ENCODE results near the gene CBX5. TPM values are rescaled to one million over a fixed set of nuclear protein-coding genes. Genes with fewer than 3 reads are reported as not detected.

Gene CBX5
- total and polyA plus RNA-seq, 9 of the 15 experiments (the other 6 are each of a cell fraction or from before 2014, with no cell fraction given) = 32.6 to 102 (median 59.2) TPM

GRCh38 chr12:54280468-54281260 lies 742 bp upstream of the CBX5 start, which contains the start of gene HNRNPA1 (continued):
- TF ChIP-seq ATF3 (IDR thresholded peaks at IDR 0.05) (peak; percentile 22; the same call in 1 of the 2 replicates), ATF3 (CRISPR knock-in tag; conservative IDR thresholded peaks at IDR 0.05) (peak; percentile 74; the same call in 1 of the 2 replicates), PHTF2 (CRISPR knock-in tag; IDR thresholded peaks at IDR 0.05) (no peak), ZNF512 (tag; IDR thresholded peaks at IDR 0.05) (no peak), RUNX1 (IDR thresholded peaks at IDR 0.05; ENCODE audit: low read depth) (no peak), ADNP (tag; IDR thresholded peaks at IDR 0.05) (no peak), ZNF384 (IDR thresholded peaks at IDR 0.05; ENCODE audit: low read depth, low read length) (no peak), ZNF197 (CRISPR knock-in tag; IDR thresholded peaks at IDR 0.05; ENCODE audit: low read depth) (no peak), ZNF140 (CRISPR knock-in tag; IDR thresholded peaks at IDR 0.05) (no peak), ETS2 (tag; IDR thresholded peaks at IDR 0.05; ENCODE audit: borderline replicate concordance, poor library complexity, severe bottlenecking) (no peak), PYGO2 (tag; IDR thresholded peaks at IDR 0.05) (0 out of 2 replicates have a peak, but pooled peaks have one; percentile 62), COPS2 (conservative IDR thresholded peaks at IDR 0.05) (no peak), MNT (conservative IDR thresholded peaks at IDR 0.05) (peak; percentile 89 to 94), ZC3H11A (IDR thresholded peaks at IDR 0.05; ENCODE audit: low read depth, low read length) (no peak), THAP12 (CRISPR knock-in tag; IDR thresholded peaks at IDR 0.05) (peak; percentile 68; the same call in 1 of the 2 replicates), ZNF143 (CRISPR knock-in tag; IDR thresholded peaks at IDR 0.05) (no peak)
